ENCODE data around the gene IGSF21.

Gene IGSF21

DNA sequence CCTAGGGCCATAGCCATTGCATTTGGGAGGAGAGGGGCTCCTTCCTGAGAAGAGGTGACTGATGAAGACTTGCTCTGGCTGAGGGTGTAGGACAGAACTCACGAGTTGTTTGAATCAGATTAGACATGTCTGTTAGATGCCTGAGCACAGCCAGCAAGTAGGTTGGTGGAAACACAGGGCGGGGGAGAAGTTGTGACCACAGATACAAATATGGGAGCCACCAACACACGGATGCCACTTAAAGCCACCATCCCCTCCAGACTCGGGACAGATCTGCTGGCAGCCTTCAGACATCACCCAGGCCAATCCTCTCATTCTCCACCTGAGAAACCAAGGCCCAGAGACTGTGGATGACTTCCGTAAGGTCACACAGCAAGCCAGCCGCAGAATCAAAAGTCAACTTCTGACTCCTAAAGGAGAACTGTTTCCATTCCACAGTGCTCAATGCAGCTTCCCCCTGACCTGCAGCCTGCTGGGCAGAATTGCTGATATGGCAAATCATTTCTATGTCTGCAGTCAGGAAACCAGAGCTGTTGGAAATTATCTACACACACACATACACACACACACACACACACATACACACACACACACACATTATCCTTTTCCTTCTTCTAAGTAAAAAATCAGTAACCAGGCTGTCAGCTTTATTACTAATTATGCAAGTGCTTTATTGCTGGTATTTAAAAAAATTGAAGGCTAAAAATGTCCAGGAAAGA lies 196.7 kb downstream of the IGSF21 start:
- DNase-seq: no peak

DNA sequence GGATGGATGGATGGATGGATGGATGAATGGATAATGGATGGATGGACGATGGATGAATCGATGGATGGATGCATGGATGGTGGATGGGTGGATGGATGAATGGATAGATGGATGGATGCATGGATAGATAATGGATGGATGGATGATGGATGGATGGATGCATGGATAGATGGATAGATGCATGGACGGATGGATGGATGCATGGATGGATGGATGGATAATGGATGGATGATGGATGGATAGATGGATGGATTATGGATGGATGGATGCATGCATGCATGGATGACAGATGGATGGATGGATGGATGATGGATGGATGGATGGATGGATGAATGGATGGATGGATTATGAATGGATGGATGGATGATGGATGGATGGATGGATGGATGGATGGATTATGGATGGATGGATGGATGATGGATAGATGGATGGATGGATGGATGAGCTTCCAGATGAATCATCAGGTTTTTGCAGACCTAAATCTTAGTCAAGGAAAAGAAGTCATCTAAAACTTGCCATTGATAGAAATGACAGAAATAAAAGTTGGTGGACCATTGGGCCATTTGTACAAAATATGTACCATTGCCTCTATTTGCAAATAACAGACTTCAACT lies 197.7 kb downstream of the IGSF21 start:
- no peak for DNase-seq

DNA sequence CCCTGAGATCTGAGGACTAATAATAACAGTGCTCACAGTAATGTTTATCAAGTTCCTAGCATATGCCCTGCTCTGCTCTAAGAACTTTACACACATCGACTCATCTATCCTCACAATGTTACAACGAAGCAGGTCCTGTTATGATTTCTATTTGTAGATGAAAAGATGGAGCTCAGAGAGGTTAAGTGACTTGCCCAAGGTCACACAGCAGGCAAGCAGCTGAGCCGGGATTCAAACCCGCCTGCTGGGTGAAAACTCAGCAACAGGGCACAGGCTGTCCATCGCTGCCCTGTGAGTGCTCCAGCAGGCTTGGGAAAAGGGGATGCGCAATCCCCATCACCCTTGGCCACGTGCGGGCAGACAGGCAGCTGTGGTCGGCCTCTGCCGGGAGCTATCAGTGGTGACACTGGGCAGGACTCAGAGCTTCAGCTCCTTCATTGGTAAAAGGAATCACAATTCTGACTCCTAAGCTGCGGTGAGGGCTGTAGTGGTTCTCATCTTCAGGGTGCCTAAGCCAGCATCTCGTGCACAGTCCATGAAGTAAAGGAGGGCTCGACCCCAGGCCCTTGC lies 199.8 kb downstream of the IGSF21 start:
- DNase-seq: no peak

DNA sequence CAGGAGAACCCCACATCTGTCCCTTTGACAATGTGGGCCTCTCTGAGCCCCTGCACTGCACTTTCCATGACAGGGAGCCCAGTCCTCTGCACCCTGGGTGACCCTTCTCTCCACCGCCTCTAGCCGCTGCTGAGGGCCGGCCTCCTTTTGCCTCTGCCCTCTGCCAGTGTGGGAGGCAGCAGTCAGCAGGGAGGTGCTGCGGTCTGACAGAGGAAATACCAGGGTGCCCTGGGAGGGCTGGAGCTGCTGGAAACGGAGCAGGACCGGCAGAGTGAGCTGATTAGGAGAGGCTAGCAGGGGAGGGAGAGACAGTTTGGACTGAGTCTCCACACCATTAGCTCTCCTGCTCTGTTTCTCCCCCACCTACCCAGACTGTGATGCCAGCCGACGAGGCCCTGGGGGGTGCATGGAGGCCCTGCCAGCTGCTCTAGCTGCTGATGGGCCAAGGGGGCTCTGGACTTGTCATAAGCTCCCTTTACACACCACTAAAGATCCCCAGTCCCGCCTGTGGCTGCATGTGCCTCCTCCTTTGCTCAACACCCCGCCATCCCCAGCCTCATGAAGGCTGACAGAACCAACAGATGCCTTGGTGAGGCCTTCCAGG lies 202.1 kb downstream of the IGSF21 start:
- DNase-seq: no peak

DNA sequence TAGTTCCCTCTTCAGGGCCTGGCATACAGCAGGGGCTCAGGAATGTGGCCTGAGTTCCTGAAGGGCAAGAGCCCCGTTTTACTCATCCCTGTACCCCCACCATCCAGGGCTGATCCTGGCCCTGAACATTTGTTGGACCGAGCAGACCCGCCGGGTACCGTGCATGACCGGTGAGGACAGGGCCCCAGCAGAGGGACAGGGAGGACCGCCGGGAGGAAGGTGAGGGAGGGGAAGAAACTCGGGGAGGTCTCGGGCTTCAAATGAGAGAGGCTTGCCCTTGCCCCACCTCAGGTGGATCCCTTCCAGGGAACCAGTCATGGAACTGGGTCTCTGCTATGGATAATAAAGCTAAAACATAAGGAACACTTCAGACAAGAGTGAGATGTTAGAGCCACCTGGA lies 205.4 kb downstream of the IGSF21 start:
- no peak for DNase-seq

DNA sequence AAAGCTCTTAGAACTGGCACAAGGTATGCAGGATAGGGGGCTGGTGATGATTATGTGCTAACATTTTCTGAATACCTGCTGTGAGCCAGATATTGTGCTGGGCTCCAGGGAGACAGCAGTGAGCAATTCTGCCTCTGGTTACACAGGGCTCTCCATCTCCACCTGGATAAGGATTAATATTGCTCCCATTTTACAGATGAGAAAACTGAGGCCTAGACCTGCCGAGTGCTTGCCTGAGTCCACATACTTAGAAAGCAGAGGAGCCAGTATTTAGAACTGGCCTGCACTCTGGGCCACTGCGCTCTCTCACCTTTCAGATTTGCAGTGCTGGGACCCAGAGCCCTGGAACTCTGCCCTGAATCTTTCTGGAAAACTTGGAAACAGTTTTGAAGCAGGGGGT lies 205.9 kb downstream of the IGSF21 start:
- no peak for DNase-seq

DNA sequence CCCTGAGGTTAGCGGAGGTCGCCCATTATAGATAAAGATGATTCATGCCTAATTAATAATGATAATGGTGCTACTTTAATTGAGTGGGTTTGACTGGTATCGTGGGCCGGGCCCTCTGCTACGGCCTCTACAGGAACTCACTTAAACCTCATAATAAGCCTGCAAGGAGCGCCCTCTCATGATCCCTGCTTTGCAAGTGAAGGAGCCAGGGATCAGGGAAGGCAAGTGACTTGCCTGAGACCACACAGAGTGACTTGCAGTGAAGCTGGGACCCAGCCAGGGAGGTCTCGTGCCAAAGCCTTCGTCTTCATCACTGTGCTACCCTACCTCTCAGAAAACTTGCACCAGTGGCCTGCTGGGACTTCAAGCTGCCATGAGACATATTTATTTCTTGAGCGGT lies 206.8 kb downstream of the IGSF21 start:
- no peak for DNase-seq

DNA sequence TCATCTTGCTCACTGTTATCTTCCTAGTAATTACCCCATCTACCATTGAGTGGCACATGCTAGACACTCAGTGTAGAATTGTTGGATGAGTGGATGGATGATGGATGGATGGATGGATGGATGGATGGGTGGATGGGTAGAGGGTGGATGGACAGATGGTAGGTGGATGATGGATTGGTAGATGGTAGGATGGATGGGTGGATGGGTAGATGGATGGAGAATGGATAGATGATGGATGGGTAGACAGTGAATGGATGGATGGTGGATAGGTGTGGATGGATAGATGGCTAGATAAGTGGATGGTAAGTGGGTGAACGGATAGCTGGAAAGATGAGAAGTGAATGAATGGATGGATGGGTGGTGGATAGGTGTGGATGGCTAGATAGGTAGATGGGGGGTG lies 207.9 kb downstream of the IGSF21 start:
- DNase-seq: no peak

DNA sequence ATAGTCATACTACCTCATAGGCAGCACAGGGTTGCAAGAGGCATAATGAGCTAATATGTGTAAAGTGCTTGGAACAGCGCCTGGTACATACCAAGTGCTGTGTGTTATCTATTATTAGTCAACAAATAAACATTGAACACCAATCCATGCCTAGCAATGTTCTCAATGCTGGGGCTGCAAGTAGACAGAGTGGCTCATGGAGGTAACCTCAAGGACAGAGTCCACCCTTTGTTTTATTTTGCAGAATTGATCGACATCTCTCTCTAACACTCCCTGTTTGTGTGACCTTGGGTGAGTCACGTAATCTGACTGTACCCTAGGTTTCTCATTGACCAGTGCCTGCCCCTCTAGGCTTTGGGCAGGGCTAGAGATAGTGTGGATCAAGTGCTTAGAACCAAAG lies 209.2 kb downstream of the IGSF21 start:
- DNase-seq: no peak

DNA sequence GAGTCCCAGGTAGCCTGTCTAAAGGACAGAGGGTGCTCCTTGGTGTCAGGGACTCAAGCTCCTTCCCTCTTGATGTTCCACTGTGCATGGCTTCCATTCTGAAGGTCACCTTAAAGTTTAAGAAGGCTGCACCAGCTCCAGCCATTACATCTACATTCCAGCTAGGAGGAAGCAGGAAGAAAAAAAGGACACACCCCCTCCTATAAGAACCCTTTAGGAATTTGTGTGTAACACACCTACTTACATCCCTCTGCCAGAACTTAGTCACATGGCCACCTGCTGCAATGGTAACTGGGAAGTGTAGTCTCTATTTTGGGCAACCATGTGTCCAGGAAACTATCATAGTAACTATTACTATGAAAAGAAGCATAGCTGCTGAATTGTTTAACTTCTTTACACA lies 211.5 kb downstream of the IGSF21 start:
- no peak for DNase-seq

DNA sequence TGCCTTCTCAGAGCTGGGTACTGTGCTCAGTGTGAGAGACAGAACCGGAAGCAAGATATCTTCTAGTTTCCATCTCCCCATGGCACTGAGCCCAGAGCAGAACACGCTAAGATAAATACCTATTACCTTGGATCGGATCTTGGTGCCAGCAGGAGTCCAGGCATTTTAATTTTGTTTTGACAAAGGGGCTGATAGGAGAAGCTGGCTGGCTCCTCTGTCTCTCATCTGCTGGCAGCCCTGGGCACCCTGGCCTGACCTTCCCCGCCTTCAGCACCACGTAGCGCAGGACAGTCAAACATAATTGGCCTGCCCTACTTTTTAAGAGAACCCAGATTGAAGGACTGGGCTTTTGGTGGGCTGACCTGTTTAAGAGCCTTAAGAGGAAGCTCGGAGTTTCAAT lies 212.5 kb downstream of the IGSF21 start:
- DNase-seq: no peak

DNA sequence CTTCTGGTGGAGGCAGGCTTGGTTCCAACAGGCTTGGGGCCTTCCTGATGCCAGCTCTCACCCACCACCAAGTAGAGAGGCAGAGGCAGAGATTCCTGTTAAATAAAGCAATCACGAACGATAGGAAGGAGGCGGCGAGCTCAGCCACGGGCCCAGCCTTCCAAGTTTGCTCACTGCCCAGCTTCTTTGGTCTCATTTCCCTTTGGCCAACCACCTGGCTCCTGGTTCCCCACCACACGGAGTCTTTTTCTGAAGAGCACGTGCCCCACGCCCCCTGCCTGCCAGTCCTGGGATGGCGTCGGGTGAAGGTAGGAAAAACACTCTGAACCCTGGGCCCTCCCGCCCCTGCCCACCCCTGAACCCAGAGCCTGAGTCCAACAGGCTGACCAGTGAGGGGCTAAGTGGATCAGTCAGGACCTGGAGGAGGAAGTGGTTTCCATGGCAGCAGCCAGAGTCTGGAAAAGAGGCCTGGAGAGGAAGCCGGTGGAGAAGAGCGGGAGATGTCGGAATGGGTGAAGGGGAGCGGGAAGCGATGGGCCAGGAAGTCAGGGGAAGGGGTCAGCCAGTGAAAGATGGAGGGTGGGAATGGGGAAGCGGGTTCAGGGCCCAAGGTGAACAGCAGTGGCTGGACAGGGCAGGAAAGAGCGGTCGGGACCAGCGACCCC lies 214.9 kb downstream of the IGSF21 start:
- DNase-seq: no peak

DNA sequence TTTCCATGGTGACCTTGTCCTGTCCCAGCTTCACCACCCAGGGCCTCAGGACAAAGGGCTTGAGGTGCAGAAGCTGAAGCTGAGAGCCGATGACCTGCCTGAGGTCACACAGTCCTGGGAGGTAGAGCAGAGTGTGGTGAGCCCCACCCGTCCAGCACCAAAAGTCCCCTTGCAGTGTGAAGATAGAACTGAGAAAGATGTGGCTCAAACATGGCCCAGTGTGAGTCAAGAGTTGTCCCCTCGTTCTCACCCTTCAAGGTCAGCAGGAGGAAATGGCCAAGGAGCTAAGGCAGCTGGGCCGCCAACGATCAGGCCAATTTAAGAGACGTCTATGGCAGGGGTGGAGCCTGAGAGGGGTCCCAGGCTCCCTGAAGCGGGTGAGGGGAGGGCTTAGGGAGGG lies 215.7 kb downstream of the IGSF21 start:
- DNase-seq: no peak

DNA sequence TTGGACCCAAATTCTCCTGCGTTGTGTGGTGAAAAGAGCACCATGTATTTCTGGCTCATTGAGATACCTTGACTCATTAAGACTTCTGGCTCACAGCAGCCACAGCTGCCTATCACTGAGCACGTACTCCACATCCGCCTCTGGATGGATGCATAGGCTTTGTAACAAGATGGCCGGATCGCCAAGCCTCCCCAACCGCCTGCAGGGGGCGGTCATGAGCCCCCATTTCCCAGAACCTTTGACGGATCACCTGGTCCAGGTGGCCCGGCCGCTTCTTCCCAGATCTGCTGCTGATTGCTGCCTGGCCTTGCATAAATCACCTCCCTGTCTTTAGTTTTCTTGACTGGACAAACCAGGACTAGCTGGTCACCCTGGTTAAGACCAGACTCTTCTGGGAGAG lies 216.6 kb downstream of the IGSF21 start:
- DNase-seq: no peak

DNA sequence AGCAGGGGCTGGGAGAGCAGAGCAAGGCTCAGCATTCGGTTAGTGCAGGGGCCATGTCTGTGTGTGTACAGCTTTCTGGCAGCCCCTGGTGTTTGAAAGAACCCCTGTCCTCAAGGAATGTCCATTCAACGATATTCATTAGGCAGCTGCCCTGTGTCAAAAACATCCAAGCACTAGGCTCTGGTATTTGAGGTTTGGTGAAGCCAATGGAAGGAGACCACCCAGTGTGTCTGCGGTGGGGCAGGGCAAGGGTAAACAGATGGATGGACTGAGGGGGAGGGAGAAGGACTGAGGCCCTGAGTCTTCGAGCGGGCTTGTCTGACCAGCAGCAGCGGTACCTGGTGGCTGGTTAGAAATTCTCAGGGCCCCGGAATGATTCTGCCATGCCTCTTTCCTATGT lies 217.5 kb downstream of the IGSF21 start:
- DNase-seq: no peak

DNA sequence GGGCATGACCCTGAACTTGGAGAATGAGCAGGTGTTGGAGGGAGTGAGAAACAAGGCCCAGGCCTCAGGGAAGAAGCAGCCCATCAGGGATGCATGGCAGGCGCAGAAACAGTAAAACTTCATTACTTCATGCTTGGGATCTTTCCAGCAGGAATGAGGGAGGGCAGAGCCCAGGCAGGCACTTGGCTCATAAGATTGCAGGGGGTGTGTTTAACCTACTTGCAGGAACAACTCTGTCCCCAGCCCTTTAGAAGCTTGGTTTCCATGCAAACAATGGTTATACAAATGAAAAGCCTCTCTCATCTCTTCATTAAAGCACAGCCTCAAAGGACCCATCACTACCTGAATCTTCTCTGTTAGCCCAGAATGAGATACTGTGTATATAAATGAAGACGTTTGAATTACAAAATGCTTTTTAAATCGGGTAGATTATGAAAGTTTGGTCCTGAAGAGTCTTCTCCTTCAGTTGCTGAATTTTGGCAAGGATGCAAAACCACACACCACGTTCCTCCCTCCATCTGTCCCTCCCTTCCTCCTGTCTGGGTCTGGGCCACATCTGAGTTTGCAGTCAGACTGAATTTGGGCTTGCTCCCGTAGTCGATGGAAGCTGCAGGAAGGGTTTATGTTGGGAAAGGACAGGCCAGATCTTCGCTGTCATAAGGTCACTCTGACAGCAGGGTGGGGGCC lies 218.8 kb downstream of the IGSF21 start:
- DNase-seq: no peak

DNA sequence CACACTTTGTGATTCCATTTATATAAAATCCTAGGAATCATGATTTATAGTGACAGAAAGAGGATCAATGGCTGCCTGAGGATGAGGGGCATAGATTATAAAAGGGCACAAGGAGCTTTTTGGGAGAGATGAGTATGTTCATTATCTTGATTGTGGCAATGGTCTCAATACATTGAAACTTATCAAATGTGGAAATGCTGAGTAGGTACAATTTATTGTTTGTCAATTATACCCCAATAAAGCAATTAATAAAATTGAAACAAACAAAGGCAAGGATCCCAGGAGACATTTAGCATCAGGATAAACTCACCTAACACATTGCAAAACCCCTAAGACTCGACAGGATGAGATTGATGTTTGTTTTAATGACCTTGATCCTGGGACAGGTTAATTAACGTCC lies 220.1 kb downstream of the IGSF21 start:
- no peak for DNase-seq

DNA sequence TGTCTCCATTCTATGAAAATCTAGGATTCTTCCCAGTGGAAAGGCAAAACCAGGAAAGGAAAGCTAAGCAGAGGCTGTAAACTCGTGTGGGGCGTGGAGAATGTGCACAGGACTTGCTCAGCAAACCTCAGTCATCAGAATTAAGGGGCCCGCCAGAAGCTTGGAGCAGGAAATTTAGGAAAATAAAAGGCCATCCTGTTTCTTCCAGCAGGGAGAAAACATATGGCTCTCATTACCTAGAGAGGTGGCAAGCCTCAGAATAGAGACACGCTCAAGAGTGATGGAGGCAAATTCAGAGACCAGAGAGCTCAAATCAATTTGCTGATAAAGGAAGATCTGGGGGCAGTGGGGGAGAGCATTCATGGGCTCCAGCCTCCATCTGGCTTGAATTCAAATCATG lies 221.2 kb downstream of the IGSF21 start:
- no peak for DNase-seq

DNA sequence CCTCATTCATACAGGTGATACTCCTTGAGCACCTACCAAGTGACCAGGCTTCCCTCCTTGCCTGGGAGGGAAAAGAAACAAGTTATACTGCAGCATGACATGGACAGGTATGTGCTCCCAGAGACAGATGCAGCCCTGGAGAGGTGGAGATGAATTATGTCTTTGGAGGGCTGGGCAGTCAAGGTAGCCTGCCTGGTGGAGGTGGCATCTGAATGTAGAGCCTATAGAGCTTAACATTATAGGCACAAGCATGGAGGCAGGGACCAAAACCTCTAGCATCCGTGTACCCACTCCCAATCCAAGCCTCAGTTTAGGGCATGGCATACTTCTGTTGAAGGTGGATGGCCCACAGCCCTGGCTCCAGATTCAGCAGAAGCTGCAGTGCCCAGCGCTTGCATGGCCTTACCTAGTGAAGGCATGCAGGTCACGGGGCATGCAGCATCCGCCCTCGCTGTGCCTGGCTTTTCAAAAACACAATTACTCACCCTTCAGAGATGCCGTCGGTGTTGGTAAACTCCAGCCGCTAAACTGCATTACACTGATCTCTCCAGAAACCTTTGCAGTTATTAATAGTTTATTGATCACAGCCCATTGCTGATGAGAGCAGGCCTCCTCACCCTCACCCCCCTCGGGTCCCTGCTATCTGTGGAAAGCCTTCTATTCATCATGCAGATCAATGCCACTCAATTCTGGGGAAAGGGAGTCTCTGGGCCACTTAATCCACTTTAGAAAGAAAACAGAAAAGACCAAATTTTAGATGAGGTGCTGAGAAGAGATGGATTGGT lies 222.1 kb downstream of the IGSF21 start:
- DNase-seq: no peak

DNA sequence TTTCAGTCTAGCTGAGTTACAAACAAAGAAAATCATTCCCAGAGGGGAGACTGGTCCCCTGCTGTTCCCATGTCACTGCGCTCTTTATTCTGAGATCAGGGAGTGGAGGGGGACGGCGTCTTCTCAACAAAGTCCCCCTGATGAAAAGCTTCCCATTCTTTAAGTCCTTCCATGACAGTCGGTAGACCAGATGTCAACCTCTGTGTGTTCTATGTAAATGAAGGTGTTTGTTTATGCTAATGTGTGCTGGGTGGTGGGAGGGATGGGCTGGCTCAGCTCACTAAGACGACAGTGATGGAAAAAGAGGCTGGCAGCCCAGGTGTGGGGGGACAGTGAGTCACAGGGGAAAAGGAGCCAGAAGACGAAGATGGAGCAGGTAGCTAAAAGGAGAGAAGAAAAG lies 225.0 kb downstream of the IGSF21 start:
- DNase-seq: no peak

DNA sequence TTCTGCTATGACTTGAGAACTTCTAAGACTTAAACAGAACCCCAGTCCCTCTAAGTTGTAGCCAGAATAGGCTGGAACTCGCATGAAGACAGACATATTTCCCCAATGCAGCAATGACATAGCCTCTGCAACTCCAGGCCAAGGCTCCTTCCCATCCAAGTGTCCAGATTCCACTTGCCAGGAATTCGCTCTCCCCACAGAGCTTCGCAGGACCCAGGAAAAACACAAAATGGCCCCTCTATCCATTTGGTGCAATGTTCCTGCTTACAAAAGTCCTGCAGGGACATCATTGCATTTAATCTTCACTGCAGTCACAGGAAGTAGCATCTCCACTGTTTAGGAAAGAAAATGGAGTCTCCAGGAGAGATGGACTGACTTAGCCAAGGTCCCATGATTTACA lies 225.6 kb downstream of the IGSF21 start:
- no peak for DNase-seq

DNA sequence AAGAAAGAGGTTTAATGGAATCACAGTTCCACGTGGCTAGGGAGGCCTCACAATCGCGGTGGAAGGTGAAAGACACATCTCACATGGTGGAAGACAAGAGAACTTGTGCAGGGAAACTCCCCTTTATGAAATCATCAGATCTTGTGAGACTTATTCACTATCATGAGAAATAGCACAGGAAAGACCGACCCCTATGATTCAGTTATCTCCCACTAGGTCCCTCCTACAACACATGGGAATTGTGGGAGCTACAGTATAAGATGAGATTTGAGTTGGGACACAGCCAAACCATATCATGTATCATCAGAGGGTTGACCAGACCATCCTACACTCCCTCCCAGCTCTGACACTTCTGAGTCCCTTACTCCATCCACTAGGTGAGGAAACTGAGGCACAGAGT lies 229.2 kb downstream of the IGSF21 start:
- no peak for DNase-seq

Measured in hippocampal formation (tissue), 2 donors.